Left ventricle myocardium inferior (tissue), 1 donor: Measurements from ENCODE around the gene STEAP2. TPM values are rescaled to one million over a fixed set of nuclear protein-coding genes. Genes with fewer than 3 reads are reported as not detected.

ENCODE experiments used
- DNase-seq: peaks from one replicate; pipeline ENCODE4 v3.0.0-alpha.2; 2020
- H3K27ac ChIP-seq: fragments of 200-600 bp; replicated peaks from 2 replicates; pipeline ENCODE4 v1.8.0; 2021
- H3K27me3 ChIP-seq: fragments of 200-600 bp; 2 replicates; pipeline ENCODE4 v1.8.0; 2021; ENCODE audit warnings: low read depth
- H3K36me3 ChIP-seq: fragments of 200-600 bp; 2 replicates; pipeline ENCODE4 v1.8.0; 2021
- H3K4me1 ChIP-seq: fragments of 200-600 bp; 2 replicates; pipeline ENCODE4 v1.8.0; 2021
- H3K4me3 ChIP-seq: fragments of 200-600 bp; 2 replicates; pipeline ENCODE4 v1.8.0; 2021; ENCODE audit warnings: mild to moderate bottlenecking, moderate library complexity
- H3K9me3 ChIP-seq: fragments of 200-600 bp; replicated peaks from 2 replicates; pipeline ENCODE4 v1.8.0; 2021
- intact Hi-C: fragments of 100-400 bp; cut with micrococcal nuclease; formaldehyde crosslinking; loops from one replicate; pipeline ENCODE4 v1.11.0; 2022
- total RNA-seq: library from RNA; stranded (reverse); fragmentation: NEBNext Ultra II Directional; extraction: Animal tissue kit (Norgen Biotek cat#: 25700); gene quantifications from one replicate; pipeline ENCODE4 v1.2.1, GENCODE V29; 2021
- TF ChIP-seq, protein P1 (sequence below): fragments of 200-600 bp; IDR thresholded peaks from 2 replicates; pipeline ENCODE4 v1.8.0; 2021; ENCODE audit warnings: antibody characterized with exemption, mild to moderate bottlenecking, borderline replicate concordance
- donor health status: DM: no; HTN: yes; CAD: no; lungs with severe emphysema.

Gene STEAP2
- total RNA-seq, 1 donor from 2014 or later, result 6.1 TPM

DNA sequence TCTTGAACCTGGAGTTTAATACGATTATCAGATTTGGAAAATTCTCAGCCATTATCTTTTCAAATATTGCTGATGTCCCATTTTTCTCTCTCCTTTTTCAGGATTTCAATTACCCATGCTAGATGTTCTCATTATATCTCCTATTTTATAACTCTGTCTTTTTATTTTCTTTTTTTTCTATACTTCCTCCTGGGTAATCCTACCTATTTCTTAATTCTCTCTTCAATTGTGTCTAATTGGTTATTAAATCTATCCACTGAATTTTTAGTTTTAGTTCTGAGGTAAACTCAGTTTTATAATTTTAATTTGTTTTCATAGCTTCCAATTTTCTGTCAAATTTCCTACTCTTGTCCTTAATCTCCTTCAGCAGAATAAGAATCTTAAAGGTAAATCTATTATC is 41.6 kb upstream of the STEAP2 start:
- Histone ChIP-seq H3K27ac (no peak overlapping the region), H3K4me1 (no peaks in the 10 kb centered on the region), H3K4me3 (no peak overlapping the region), H3K27me3 (no peaks in the 10 kb centered on the region), H3K36me3 (no peaks in the 10 kb centered on the region), H3K9me3 (peaks cover 11% of the 10 kb centered on the region)
- DNase-seq, result no peak
- TF ChIP-seq, protein P1, sequence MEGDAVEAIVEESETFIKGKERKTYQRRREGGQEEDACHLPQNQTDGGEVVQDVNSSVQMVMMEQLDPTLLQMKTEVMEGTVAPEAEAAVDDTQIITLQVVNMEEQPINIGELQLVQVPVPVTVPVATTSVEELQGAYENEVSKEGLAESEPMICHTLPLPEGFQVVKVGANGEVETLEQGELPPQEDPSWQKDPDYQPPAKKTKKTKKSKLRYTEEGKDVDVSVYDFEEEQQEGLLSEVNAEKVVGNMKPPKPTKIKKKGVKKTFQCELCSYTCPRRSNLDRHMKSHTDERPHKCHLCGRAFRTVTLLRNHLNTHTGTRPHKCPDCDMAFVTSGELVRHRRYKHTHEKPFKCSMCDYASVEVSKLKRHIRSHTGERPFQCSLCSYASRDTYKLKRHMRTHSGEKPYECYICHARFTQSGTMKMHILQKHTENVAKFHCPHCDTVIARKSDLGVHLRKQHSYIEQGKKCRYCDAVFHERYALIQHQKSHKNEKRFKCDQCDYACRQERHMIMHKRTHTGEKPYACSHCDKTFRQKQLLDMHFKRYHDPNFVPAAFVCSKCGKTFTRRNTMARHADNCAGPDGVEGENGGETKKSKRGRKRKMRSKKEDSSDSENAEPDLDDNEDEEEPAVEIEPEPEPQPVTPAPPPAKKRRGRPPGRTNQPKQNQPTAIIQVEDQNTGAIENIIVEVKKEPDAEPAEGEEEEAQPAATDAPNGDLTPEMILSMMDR, result no peak
- intact Hi-C loops, result no loop called here

DNA sequence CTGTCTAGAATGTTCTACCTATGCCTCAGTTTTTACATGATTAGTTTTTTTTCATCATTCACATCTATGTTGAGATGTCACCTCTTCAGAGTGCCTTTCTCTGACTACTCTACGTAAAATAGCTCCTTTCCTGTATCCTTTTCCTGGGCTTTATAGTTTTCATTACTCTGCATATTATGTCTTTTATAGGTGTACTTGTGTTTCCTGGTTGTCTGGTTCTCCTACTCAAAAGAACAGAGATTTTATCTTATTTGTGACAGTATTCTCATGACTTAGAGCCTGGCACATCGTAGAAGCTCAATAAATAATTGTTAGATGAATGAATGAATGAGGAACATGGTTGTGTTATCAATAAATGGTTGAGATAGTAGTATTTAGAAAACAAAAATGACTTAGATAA is 39.4 kb upstream of the STEAP2 start:
- Histone ChIP-seq H3K4me1 (no peaks in the 10 kb centered on the region), H3K27ac (no peak overlapping the region), H3K27me3 (no peaks in the 10 kb centered on the region), H3K4me3 (no peak overlapping the region), H3K9me3 (peaks cover 11% of the 10 kb centered on the region), H3K36me3 (no peaks in the 10 kb centered on the region)
- DNase-seq, result no peak
- intact Hi-C loops, result no loop called here
- TF ChIP-seq, protein P1, result no peak

DNA sequence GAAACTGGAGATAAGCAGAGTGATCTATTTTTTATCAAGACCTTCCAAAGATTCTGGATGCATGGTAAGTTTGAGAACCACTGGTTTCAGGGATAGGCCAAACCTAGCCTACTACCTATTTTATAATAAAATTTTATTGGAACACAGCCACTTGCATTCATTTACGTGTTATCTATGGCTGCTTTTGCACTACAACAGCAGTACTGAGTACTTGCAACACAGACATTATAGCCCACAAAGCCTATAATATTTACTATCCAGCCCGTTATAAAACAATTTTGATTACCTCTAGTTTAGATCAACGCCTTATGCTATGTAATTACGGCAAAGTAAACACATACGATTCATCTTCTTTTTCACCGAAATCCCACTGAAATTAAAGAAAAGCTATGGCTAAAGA is 38.9 kb upstream of the STEAP2 start:
- Histone ChIP-seq H3K36me3 (no peaks in the 10 kb centered on the region), H3K4me1 (no peaks in the 10 kb centered on the region), H3K27ac (no peak overlapping the region), H3K9me3 (peaks cover 11% of the 10 kb centered on the region), H3K27me3 (no peaks in the 10 kb centered on the region), H3K4me3 (no peak overlapping the region)
- TF ChIP-seq, protein P1, result no peak
- no peak for DNase-seq
- intact Hi-C loops, result no loop called here

DNA sequence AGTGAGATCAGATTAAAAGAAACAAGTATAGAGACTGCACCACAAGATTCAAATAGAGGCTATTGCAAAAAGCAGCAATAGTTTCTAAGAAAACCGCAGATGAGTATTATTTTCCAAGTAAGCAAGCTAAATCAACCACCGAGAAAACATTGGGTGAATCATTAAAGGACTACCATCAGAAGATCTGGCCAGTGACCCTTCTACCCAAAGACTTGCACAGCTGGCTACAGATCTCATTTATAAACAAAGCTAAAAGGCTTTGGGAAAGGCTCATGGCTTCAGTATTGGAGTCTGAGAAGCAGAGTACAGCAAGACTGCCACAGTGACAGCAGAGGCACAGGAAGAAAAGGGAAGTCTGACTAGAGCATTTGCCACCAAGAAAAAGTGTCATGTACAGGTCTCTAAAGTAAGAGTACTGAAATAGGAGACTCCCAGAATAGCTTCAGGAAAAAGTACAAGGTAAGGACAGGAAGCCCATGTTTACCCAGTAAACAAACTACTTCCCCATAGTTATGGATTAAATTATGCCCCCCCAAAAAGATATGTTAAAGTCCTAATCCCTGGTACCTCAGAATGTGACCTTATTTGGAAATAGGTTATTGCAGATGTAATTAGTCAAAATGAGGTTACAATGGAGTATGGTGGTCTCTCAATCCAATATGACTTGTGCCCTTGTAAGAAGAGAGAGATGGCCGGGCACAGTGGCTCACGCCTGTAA is 38.3 kb upstream of the STEAP2 start:
- TF ChIP-seq, protein P1, result no peak
- no peak overlapping the region for H3K4me3 ChIP-seq
- no peak for DNase-seq
- H3K36me3 ChIP-seq, result no peaks in the 10 kb centered on the region
- intact Hi-C loops, result no loop called here
- no peak overlapping the region for H3K27ac ChIP-seq
- H3K4me1 ChIP-seq, result no peaks in the 10 kb centered on the region
- H3K9me3 ChIP-seq, result peaks cover 11% of the 10 kb centered on the region
- H3K27me3 ChIP-seq, result no peaks in the 10 kb centered on the region

DNA sequence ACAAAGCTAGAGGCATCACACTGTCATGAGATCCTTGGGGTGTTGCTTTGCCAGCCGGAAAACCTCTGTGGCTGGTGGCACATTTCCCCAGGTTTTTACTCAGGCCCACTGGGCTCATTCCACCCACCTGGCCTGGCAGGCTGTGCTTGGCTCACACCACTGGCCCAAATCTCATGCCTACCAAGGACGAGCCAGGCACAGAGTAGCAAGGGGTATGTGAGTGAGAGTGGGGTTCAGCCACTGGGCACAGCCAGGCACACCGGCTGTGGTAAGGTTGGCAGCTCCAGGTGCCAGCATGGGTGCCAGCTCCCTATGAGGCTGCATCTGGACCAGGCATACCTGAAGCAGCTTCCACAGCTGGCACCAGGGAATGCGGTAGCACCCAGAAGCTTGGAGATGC is 35.9 kb upstream of the STEAP2 start:
- intact Hi-C loops, result no loop called here
- Histone ChIP-seq H3K4me1 (no peaks in the 10 kb centered on the region), H3K36me3 (no peaks in the 10 kb centered on the region), H3K27me3 (no peaks in the 10 kb centered on the region), H3K9me3 (no peaks in the 10 kb centered on the region), H3K27ac (no peak overlapping the region), H3K4me3 (no peak overlapping the region)
- no peak for DNase-seq
- TF ChIP-seq, protein P1, result no peak
